A549 (cell line): ENCODE results near the gene OLIG3. TPM values are rescaled to one million over a fixed set of nuclear protein-coding genes. Genes with fewer than 3 reads are reported as not detected.

Experiments used
- ATAC-seq, 2 experiments: fragments of 200-7000 bp in 1 of 2; fragments of >200 bp in 1 of 2; cut with Nextera tagmentation in 1 of 2; cut with Tn5 transposase in 1 of 2; 3 replicates each; pipeline versions ENCODE4 v1.8.0 to v1.9.1; 2018 to 2020; ENCODE audit warnings: mild to moderate bottlenecking in 1 of 2, moderate library complexity in 1 of 2
- CTCF ChIA-PET: fragments of 300-600 bp; sonication (Branson Sonifier 250); formaldehyde crosslinking; extraction: SDS; loops from one replicate; lab custom pipeline; 2021; ENCODE audit warnings: antibody characterized with exemption, inconsistent platforms; lab: Yijun Ruan, JAX
- POLR2A ChIA-PET: fragments of 350-600 bp; formaldehyde crosslinking; extraction: SDS; loops from one replicate; lab custom pipeline; 2021; ENCODE audit warnings: antibody characterized with exemption, inconsistent platforms; lab: Yijun Ruan, JAX
- DNase-seq, 2 experiments: peaks; one replicate each; pipeline versions ENCODE4 v3.0.0 to v3.0.0-alpha.2; 2011 to 2016; ENCODE audit warnings: low read depth in 1 of 2, low spot score in 1 of 2
- FAIRE-seq: peaks from 2 replicates; lab custom pipeline; 2011; peaks lifted over from hg19 to GRCh38; lab: Jason Lieb, UNC
- H3K27ac ChIP-seq, 2 experiments: fragments of >200 bp; sonication (Bioruptor Twin); formaldehyde crosslinking; 3 replicates each; pipeline ENCODE4 v1.5.1; 2016 to 2017
- H3K4me1 ChIP-seq: fragments of >200 bp; sonication (Bioruptor Twin); formaldehyde crosslinking; 3 replicates; pipeline ENCODE4 v1.6.1; 2016
- H3K4me2 ChIP-seq: fragments of >200 bp; sonication (Bioruptor Twin); formaldehyde crosslinking; 3 replicates; pipeline ENCODE4 v1.6.1; 2016
- H3K4me3 ChIP-seq: fragments of >200 bp; sonication (Bioruptor Twin); formaldehyde crosslinking; 3 replicates; pipeline ENCODE4 v1.5.1; 2016
- H3K9me3 ChIP-seq: fragments of >200 bp; sonication (Bioruptor Twin); formaldehyde crosslinking; 3 replicates; pipeline ENCODE4 v1.6.1; 2016
- BHLHE40 ChIP-seq: IDR thresholded peaks from 2 replicates; pipeline ENCODE4 v1.6.1; 2012; ENCODE audit warnings: low read depth, low read length, inconsistent platforms
- CBX8 ChIP-seq: fragments of 200-600 bp; sonication (generic); IDR thresholded peaks from 2 replicates; pipeline ENCODE4 v1.6.1; 2016
- CHD2 ChIP-seq: fragments of 150-350 bp; IDR thresholded peaks from 2 replicates; pipeline ENCODE4 v1.6.1; 2014; ENCODE audit warnings: low read length; ENCODE audit not compliant: partially characterized antibody
- CHD4 ChIP-seq: fragments of 200-600 bp; sonication (generic); IDR thresholded peaks from 2 replicates; pipeline ENCODE4 v1.6.1; 2016; ENCODE audit warnings: antibody characterized with exemption, mild to moderate bottlenecking, borderline replicate concordance
- FOSB ChIP-seq: fragments of 250-450 bp; sonication (Bioruptor Pico); IDR thresholded peaks from 2 replicates; pipeline ENCODE4 v1.5.0; 2020; ENCODE audit warnings: mild to moderate bottlenecking, moderate library complexity
- FOXS1 ChIP-seq: fragments of 250-450 bp; sonication (Bioruptor Pico); IDR thresholded peaks from 2 replicates; pipeline ENCODE4 v1.5.0; 2020; ENCODE audit warnings: mild to moderate bottlenecking, moderate library complexity
- HDAC2 ChIP-seq: fragments of 200-600 bp; sonication (generic); IDR thresholded peaks from 2 replicates; pipeline ENCODE4 v1.6.1; 2016
- HEYL ChIP-seq: fragments of 250-450 bp; sonication (Bioruptor Pico); IDR thresholded peaks from 2 replicates; pipeline ENCODE4 v1.8.0; 2021; ENCODE audit warnings: mild to moderate bottlenecking, moderate library complexity
- HOXA7 ChIP-seq: fragments of 250-450 bp; sonication (Bioruptor Pico); IDR thresholded peaks from 2 replicates; pipeline ENCODE4 v1.5.0; 2020; ENCODE audit warnings: mild to moderate bottlenecking, moderate library complexity
- JUNB ChIP-seq: fragments of >200 bp; sonication (Bioruptor Twin); formaldehyde crosslinking; IDR thresholded peaks from 2 replicates; pipeline ENCODE4 v1.6.1; 2016
- KDM5A ChIP-seq: fragments of 200-600 bp; sonication (generic); IDR thresholded peaks from 2 replicates; pipeline ENCODE4 v1.6.1; 2016; ENCODE audit warnings: antibody characterized with exemption, mild to moderate bottlenecking
- NFE2L2 ChIP-seq: fragments of 150-350 bp; conservative IDR thresholded peaks from 2 replicates; pipeline ENCODE4 v1.6.1; 2014; ENCODE audit warnings: low read length
- PHF8 ChIP-seq: fragments of 200-600 bp; sonication (generic); IDR thresholded peaks from 2 replicates; pipeline ENCODE4 v1.6.1; 2016; ENCODE audit warnings: low read depth, mild to moderate bottlenecking, antibody characterized with exemption, moderate library complexity, borderline replicate concordance
- POLR2A ChIP-seq: IDR thresholded peaks from 2 replicates; pipeline ENCODE4 v1.6.1; 2012; ENCODE audit warnings: mild to moderate bottlenecking, low read length
- POLR2AphosphoS2 ChIP-seq: conservative IDR thresholded peaks from 2 replicates; pipeline ENCODE4 v1.6.1; 2012; ENCODE audit warnings: low read length, improper control_type of control experiment, inconsistent platforms
- RAD21 ChIP-seq, 2 experiments: fragments of >200 bp in 1 of 2; sonication (Bioruptor Twin) in 1 of 2; formaldehyde crosslinking in 1 of 2; IDR thresholded peaks in 1 of 2; conservative IDR thresholded peaks in 1 of 2; 2 replicates in 1 of 2; 3 replicates in 1 of 2; pipeline ENCODE4 v1.6.1; 2012 to 2018; ENCODE audit warnings: inconsistent platforms in 1 of 2
- RARB ChIP-seq: fragments of 250-450 bp; sonication (Bioruptor Pico); IDR thresholded peaks from 2 replicates; pipeline ENCODE4 v1.8.0; 2021; ENCODE audit warnings: mild to moderate bottlenecking, moderate library complexity
- RCOR1 ChIP-seq: fragments of 150-350 bp; IDR thresholded peaks from 2 replicates; pipeline ENCODE4 v1.6.1; 2014; ENCODE audit warnings: antibody characterized with exemption, low read length, low read depth
- RNF2 ChIP-seq: fragments of 200-600 bp; sonication (generic); IDR thresholded peaks from 2 replicates; pipeline ENCODE4 v1.6.1; 2016; ENCODE audit warnings: low read depth, mild to moderate bottlenecking, antibody characterized with exemption, moderate library complexity, borderline replicate concordance
- TFCP2L1 ChIP-seq: fragments of 250-450 bp; sonication (Bioruptor Pico); IDR thresholded peaks from 2 replicates; pipeline ENCODE4 v1.5.0; 2021; ENCODE audit warnings: mild to moderate bottlenecking
- TP53 ChIP-seq: fragments of 250-450 bp; sonication (Bioruptor Pico); IDR thresholded peaks from 2 replicates; pipeline ENCODE4 v1.5.0; 2021; ENCODE audit warnings: mild to moderate bottlenecking, moderate library complexity
- ZNF302 ChIP-seq: fragments of 250-450 bp; sonication (Bioruptor Pico); IDR thresholded peaks from 2 replicates; pipeline ENCODE4 v1.9.0; 2021; ENCODE audit warnings: inconsistent platforms, mild to moderate bottlenecking, moderate library complexity
- ZSCAN20 ChIP-seq: fragments of 250-450 bp; sonication (Bioruptor Pico); IDR thresholded peaks from 2 replicates; pipeline ENCODE4 v1.8.0; 2022; ENCODE audit warnings: mild to moderate bottlenecking, moderate library complexity
- whole genome bisulfite sequencing: methylation state at CpG from one replicate; pipeline ENCODE4 v1.1.6; 2017; ENCODE audit errors: missing lambda C conversion rate; 5-methylcytosine and 5-hydroxymethylcytosine counted together
- polyA plus RNA-seq, 4 experiments: library from polyadenylated mRNA; depleted of rRNA in 3 of 4; stranded (reverse); fragments of >200 nt; fragmentation: RNase III in 1 of 4; extraction: RNeasy Plus Mini Kit Qiagen cat#74134 plus additional on column Dnase treatment in 1 of 4; gene quantifications; 2 replicates in 3 of 4; 3 replicates in 1 of 4; pipeline ENCODE4 v1.2.3, GENCODE V29; 2011 to 2017
- TF ChIP-seq, protein P1 (sequence below): fragments of 250-450 bp; sonication (Bioruptor Pico); IDR thresholded peaks from 2 replicates; pipeline ENCODE4 v1.5.0; 2021; ENCODE audit warnings: mild to moderate bottlenecking, moderate library complexity, borderline replicate concordance
- TF ChIP-seq, protein P2 (sequence below): IDR thresholded peaks from 2 replicates; pipeline ENCODE4 v1.6.1; 2012
- TF ChIP-seq, protein P3 (sequence below): fragments of >200 bp; sonication (Bioruptor Twin); formaldehyde crosslinking; IDR thresholded peaks from 2 replicates; pipeline ENCODE4 v1.6.1; 2016

The OLIG3 gene
- polyA plus RNA-seq, 2 of the 4 experiments (the other 2 are of a cell fraction) = not detected

DNA sequence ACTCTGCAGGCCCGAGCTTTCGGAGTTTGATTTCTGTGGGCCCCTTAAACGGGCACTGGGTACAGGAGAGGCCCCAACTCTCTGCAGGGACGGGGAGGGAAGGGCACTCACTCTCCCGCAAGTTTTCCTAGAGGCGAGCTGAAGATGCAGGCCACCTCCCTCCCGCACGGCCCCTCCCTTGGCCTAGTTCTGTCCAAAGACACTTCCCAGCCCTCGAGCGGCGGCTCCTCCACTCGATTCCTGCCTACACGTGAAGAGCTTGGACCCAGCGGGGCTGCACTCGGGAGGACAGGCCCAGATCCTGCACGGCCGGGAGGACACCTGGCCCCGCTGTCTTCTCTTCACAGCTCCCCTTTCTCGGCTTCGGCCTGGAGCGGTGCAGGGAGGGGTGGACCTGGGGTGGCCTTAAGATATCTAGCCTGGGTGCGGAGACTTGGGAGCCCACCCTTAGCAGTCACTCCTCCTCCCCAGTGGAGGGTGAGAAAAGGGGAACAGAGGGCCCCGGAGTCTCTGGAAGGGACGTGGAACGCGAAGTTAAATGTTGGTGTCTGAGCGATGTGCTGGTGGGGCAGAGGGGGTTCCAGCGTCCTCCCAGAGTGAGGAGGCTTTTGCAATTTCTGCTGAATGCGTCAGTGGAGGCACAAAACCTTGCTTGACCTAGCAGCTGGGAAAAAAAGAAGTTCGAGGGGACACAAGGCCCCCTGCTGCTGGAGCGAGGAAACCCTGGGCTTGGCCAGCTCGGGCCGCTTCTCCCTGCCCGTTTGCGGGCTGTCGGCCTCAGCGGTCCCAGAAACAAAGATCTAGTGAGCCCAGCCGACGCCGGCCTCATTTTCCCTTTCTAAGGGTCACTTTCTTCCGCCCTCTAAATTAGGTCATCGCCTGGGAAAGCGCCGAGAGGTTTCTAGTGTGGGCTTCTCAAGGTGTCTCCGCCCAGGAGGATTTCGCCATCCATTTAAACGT is 4.9 kb downstream of the OLIG3 start:
- Histone ChIP-seq H3K4me3 (no peak overlapping the region), H3K4me2 (no peak overlapping the region), H3K9me3 (no peaks in the 10 kb centered on the region), H3K27ac (no peak overlapping the region), H3K4me1 (no peaks in the 10 kb centered on the region)
- TF ChIP-seq, protein P1, sequence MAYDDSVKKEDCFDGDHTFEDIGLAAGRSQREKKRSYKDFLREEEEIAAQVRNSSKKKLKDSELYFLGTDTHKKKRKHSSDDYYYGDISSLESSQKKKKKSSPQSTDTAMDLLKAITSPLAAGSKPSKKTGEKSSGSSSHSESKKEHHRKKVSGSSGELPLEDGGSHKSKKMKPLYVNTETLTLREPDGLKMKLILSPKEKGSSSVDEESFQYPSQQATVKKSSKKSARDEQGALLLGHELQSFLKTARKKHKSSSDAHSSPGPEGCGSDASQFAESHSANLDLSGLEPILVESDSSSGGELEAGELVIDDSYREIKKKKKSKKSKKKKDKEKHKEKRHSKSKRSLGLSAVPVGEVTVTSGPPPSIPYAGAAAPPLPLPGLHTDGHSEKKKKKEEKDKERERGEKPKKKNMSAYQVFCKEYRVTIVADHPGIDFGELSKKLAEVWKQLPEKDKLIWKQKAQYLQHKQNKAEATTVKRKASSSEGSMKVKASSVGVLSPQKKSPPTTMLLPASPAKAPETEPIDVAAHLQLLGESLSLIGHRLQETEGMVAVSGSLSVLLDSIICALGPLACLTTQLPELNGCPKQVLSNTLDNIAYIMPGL (CRISPR knock-in tag) = no peak
- TF ChIP-seq TP53 = no peak
- TF ChIP-seq NFE2L2 = no peak
- ChIA-PET CTCF (interaction anchor here (0.8 to 1.1 kb wide), 2 partner anchors 13 to 83 kb away, joined by 3 read pairs; no protein-coding TSS in a partner anchor), POLR2A (no interaction called here)
- WGBS = 65% methylated on average over 40 of the region's 47 CpGs
- DNase-seq = no peak
- no peak for ATAC-seq
- FAIRE-seq = no peak

DNA sequence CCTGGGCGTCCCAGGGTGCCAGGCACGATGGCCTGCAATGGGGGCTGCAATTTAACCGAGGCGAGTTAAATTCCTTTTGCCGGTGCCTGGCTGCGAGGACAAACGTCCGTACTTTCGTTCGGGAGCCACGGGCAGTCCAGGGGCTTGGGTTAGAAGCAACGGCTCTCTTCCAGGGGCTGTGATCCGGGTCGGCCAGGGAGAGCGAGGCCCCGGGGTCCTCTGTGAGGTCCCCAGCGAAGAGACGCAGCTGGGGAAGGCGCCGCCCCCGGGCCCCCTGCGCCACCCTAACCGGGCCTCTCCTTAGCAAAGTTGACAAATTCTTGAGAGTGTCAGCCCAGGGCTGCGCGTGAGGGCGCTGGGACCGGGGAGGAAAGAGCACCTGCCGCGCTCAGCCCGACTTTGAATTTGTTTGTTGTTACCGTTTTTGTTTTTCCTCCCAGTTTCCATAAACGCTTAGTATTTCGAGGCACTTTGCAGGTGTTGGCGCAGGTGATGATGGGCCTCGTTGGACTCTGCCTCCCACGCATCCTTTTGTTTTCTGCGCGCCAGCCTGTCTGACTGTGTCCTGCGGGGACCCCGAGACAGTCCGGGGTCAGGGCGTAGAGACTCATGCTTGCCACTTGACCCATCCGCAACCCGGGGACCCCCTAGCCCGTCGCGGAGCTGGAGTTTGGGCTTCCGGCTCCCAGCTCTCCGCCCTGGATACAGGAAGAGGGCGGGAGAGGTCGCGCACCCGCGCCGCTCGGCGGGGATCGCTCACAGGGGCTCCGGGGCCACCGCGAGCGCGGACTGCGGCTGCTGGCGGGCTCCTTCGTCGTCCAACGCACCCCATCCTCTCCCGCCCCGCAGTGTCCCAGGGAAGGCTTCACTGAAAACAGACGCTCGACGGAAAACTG is 5.8 kb downstream of the OLIG3 start:
- Histone ChIP-seq H3K27ac (no peak overlapping the region), H3K9me3 (no peaks in the 10 kb centered on the region), H3K4me3 (no peak overlapping the region), H3K4me2 (no peak overlapping the region), H3K4me1 (no peaks in the 10 kb centered on the region)
- ChIA-PET POLR2A (no interaction called here), CTCF (interaction anchor here (0.8 to 1.1 kb wide), 2 partner anchors 14 to 84 kb away, joined by 3 read pairs; no protein-coding TSS in a partner anchor)
- ATAC-seq (no peak), DNase-seq (no peak), FAIRE-seq (no peak)
- WGBS = 73% methylated on average over 56 of the region's 73 CpGs
- TF ChIP-seq HDAC2 = no peak
- no peak for TF ChIP-seq POLR2A
- TF ChIP-seq RAD21 (conservative IDR thresholded peaks at IDR 0.05 in 1 of 2, IDR thresholded peaks at IDR 0.05 in 1 of 2) = no peak
- TF ChIP-seq ZNF302 = no peak
- TF ChIP-seq RCOR1 = no peak
- TF ChIP-seq, protein P2, sequence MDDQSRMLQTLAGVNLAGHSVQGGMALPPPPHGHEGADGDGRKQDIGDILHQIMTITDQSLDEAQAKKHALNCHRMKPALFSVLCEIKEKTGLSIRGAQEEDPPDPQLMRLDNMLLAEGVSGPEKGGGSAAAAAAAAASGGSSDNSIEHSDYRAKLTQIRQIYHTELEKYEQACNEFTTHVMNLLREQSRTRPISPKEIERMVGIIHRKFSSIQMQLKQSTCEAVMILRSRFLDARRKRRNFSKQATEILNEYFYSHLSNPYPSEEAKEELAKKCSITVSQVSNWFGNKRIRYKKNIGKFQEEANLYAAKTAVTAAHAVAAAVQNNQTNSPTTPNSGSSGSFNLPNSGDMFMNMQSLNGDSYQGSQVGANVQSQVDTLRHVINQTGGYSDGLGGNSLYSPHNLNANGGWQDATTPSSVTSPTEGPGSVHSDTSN = no peak
- TF ChIP-seq NFE2L2 = no peak

- POLR2A ChIA-PET = no interaction called here
Observed at GRCh38 chr6:137487869-137488149, 6.4 kb downstream of the OLIG3 start.

More at GRCh38 chr6:137487869-137488149, 6.4 kb downstream of the OLIG3 start:
- DNase-seq = no peak
- Histone ChIP-seq H3K9me3 (no peaks in the 10 kb centered on the region), H3K4me2 (no peak overlapping the region), H3K4me1 (no peaks in the 10 kb centered on the region), H3K4me3 (no peak overlapping the region), H3K27ac (no peak overlapping the region)
- no peak for ATAC-seq
- no peak for FAIRE-seq
- CTCF ChIA-PET = no interaction called here
- TF ChIP-seq PHF8 = no peak
- no peak for TF ChIP-seq RARB (CRISPR knock-in tag)
- TF ChIP-seq HOXA7 (CRISPR knock-in tag) = no peak
- no peak for TF ChIP-seq HEYL (CRISPR knock-in tag)
- TF ChIP-seq ZSCAN20 (CRISPR knock-in tag) = no peak
- no peak for TF ChIP-seq TFCP2L1 (CRISPR knock-in tag)
- TF ChIP-seq CHD2 = no peak
- TF ChIP-seq CBX8 = no peak
- no peak for TF ChIP-seq KDM5A
- TF ChIP-seq JUNB = no peak
- TF ChIP-seq FOXS1 = no peak
- TF ChIP-seq, protein P2 = no peak
- no peak for TF ChIP-seq BHLHE40
- TF ChIP-seq FOSB = no peak
- no peak for TF ChIP-seq POLR2AphosphoS2
- no peak for TF ChIP-seq CHD4
- no peak for TF ChIP-seq ZNF302
- no peak for TF ChIP-seq RNF2
- TF ChIP-seq, protein P3, sequence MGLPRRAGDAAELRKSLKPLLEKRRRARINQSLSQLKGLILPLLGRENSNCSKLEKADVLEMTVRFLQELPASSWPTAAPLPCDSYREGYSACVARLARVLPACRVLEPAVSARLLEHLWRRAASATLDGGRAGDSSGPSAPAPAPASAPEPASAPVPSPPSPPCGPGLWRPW = no peak
- WGBS = 20% methylated on average over 7 of the region's 11 CpGs
